ENCODE data around the gene CBLC.
"Not testable (repeated sequence)": the region's sequence is repeated elsewhere in the genome, so short reads cannot be mapped to it uniquely, and the experiment has no call there.

GRCh38 chr19:44832875-44833274 is 55.2 kb downstream of the CBLC start:
- not testable (repeated sequence) for TF ChIP-seq CTCF (IDR thresholded peaks at IDR 0.05; ENCODE audit: poor library complexity, severe bottlenecking); EZH2 (IDR thresholded peaks at IDR 0.05; ENCODE audit: borderline replicate concordance, insufficient read depth, low read length, poor library complexity, severe bottlenecking); SMC3 (conservative IDR thresholded peaks at IDR 0.05; ENCODE audit: poor library complexity); EP300 (conservative IDR thresholded peaks at IDR 0.05; ENCODE audit: poor library complexity, severe bottlenecking); REST (IDR thresholded peaks at IDR 0.05; ENCODE audit: borderline replicate concordance); RAD21 (conservative IDR thresholded peaks at IDR 0.05)

Data from neural cell (in vitro differentiated cells).